Thyroid gland (tissue), 4 donors: ENCODE data around the gene NEURL1.

Source experiments
- POLR2A ChIP-seq, 2 donors: fragments of 450-650 bp; IDR thresholded peaks; one replicate each; pipeline ENCODE4 v1.6.1; 2017; ENCODE audit warnings: antibody characterized with exemption in 2 of 2, mild to moderate bottlenecking in 2 of 2, moderate library complexity in 1 of 2
- TF ChIP-seq, protein P1 (sequence below), 6 experiments: fragments of 200-600 bp in 3 of 6; fragments of 450-650 bp in 3 of 6; sonication (generic) in 3 of 6; IDR thresholded peaks; one replicate each; pipeline ENCODE4 v1.5.1; 2016 to 2019; ENCODE audit warnings: antibody characterized with exemption in 6 of 6, mild to moderate bottlenecking in 2 of 6, inconsistent platforms in 1 of 6, moderate library complexity in 1 of 6

- TF ChIP-seq, protein P1, sequence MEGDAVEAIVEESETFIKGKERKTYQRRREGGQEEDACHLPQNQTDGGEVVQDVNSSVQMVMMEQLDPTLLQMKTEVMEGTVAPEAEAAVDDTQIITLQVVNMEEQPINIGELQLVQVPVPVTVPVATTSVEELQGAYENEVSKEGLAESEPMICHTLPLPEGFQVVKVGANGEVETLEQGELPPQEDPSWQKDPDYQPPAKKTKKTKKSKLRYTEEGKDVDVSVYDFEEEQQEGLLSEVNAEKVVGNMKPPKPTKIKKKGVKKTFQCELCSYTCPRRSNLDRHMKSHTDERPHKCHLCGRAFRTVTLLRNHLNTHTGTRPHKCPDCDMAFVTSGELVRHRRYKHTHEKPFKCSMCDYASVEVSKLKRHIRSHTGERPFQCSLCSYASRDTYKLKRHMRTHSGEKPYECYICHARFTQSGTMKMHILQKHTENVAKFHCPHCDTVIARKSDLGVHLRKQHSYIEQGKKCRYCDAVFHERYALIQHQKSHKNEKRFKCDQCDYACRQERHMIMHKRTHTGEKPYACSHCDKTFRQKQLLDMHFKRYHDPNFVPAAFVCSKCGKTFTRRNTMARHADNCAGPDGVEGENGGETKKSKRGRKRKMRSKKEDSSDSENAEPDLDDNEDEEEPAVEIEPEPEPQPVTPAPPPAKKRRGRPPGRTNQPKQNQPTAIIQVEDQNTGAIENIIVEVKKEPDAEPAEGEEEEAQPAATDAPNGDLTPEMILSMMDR (IDR thresholded peaks at IDR 0.05): no peak
- no peak for TF ChIP-seq POLR2A (IDR thresholded peaks at IDR 0.05)
Measured at GRCh38 chr10:103452506-103453230, 40.8 kb upstream of the NEURL1 start.
